ENCODE data around the gene BCR. TPM values are rescaled to one million over a fixed set of nuclear protein-coding genes. Genes with fewer than 3 reads are reported as not detected.
"Not testable (repeated sequence)": the region's sequence is repeated elsewhere in the genome, so short reads cannot be mapped to it uniquely, and the experiment has no call there.

The BCR gene
- total RNA-seq, 2 experiments from 2014 or later: 30.4 to 32.0 TPM

DNA sequence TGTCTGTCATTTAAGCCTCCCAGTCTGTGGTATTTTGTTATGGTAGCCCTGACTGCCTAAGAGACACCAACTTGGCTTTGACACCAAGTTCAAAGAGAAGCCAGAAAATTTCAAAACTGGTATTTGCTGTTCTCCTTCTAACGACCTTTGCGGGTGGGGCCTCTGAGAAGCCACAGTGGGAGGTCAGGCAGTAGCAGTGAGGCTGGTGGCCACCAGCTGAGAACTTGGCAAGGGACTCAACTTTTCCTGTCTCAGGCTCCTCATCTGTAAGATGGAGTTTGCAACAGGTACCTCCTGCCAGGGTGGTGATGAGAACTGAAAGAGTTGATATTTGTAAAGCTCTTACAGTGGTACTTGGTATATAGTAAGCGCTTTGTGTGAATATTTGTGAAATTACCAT is 183.4 kb downstream of the BCR start:
- Mint-ChIP-seq H3K36me3 (ENCODE audit: low read depth) (no peaks in the 10 kb centered on the region), H3K4me3 (no peak overlapping the region), H3K4me1 (ENCODE audit: low read depth) (no peaks in the 10 kb centered on the region), H3K9me3 (no peaks in the 10 kb centered on the region), H3K27ac (no peak overlapping the region), H3K27me3 (peaks cover 2% of the 10 kb centered on the region)
- TF ChIP-seq, protein P1, sequence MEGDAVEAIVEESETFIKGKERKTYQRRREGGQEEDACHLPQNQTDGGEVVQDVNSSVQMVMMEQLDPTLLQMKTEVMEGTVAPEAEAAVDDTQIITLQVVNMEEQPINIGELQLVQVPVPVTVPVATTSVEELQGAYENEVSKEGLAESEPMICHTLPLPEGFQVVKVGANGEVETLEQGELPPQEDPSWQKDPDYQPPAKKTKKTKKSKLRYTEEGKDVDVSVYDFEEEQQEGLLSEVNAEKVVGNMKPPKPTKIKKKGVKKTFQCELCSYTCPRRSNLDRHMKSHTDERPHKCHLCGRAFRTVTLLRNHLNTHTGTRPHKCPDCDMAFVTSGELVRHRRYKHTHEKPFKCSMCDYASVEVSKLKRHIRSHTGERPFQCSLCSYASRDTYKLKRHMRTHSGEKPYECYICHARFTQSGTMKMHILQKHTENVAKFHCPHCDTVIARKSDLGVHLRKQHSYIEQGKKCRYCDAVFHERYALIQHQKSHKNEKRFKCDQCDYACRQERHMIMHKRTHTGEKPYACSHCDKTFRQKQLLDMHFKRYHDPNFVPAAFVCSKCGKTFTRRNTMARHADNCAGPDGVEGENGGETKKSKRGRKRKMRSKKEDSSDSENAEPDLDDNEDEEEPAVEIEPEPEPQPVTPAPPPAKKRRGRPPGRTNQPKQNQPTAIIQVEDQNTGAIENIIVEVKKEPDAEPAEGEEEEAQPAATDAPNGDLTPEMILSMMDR (IDR thresholded peaks at IDR 0.05): no peak
- CTCF ChIA-PET: interaction anchor here (0.7 to 4.2 kb wide), 2 partner anchors 7 to 22 kb away, joined by 3 to 13 read pairs; no protein-coding TSS in a partner anchor
- DNase-seq (no peak), ATAC-seq (no peak)
- intact Hi-C loops (cut with micrococcal nuclease): no loop called here
- POLR2A ChIA-PET: no interaction called here

DNA sequence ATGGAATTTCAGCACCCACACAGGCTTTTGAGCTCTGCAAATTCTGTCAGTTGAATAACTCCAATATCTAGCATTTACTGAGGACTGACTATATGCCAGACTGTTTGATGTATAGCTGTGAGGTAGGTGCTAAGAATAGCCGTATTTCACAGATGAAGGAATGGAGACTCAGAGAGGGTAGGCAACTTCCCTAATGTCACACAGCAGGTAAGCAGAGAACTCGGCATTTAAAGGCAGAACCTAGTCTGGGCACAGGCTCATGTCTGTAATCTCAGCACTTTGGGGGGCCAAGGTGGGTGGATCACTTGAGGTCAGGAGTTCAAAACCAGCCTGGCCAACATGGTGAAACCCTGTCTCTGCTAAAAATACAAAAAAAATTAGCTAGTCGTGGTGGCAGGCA is 184.1 kb downstream of the BCR start:
- ATAC-seq (no peak), DNase-seq (no peak)
- no peaks in the 10 kb centered on the region for H3K9me3 Mint-ChIP-seq
- no peaks in the 10 kb centered on the region for H3K4me1 Mint-ChIP-seq (ENCODE audit: low read depth)
- intact Hi-C loops (cut with micrococcal nuclease): no loop called here
- no peak overlapping the region for H3K27ac Mint-ChIP-seq
- CTCF ChIA-PET: interaction anchor here (3.0 to 4.2 kb wide), 2 partner anchors 11 to 21 kb away, joined by 13 read pairs; no protein-coding TSS in a partner anchor
- H3K36me3 Mint-ChIP-seq (ENCODE audit: low read depth): no peaks in the 10 kb centered on the region
- TF ChIP-seq, protein P1 (IDR thresholded peaks at IDR 0.05): no peak
- H3K27me3 Mint-ChIP-seq: peaks cover 4% of the 10 kb centered on the region
- H3K4me3 Mint-ChIP-seq: no peak overlapping the region
- POLR2A ChIA-PET: interaction anchor here (0.6 kb wide), 1 partner anchor 169 kb away, joined by 3 read pairs; no protein-coding TSS in a partner anchor

DNA sequence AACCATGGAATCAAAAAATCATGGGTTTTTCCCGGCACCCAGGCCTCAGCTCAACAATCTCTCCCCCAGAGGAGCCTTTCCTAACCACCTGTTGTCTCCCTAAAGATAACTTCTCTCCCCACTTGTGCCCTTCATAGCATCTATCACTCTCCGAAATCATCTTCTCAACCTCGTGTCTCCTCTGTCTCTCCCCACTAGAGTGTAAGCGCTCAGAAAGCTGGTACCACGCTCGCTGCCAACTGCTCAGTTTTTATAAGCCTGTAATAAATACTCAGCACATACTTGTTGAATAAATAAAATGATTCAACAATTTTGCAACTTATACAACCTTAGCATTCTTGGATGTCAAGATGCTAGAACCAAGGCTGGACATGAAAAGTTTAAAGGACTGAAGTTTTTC is 185.2 kb downstream of the BCR start:
- TF ChIP-seq, protein P1 (IDR thresholded peaks at IDR 0.05): no peak
- Mint-ChIP-seq H3K4me3 (no peak overlapping the region), H3K9me3 (no peaks in the 10 kb centered on the region), H3K4me1 (ENCODE audit: low read depth) (no peaks in the 10 kb centered on the region), H3K27ac (no peak overlapping the region), H3K27me3 (peaks cover 5% of the 10 kb centered on the region), H3K36me3 (ENCODE audit: low read depth) (no peaks in the 10 kb centered on the region)
- CTCF ChIA-PET: interaction anchor here (3.0 to 4.2 kb wide), 2 partner anchors 10 to 20 kb away, joined by 13 read pairs; no protein-coding TSS in a partner anchor
- intact Hi-C loops (cut with micrococcal nuclease): no loop called here
- ATAC-seq (no peak), DNase-seq (no peak)
- POLR2A ChIA-PET: interaction anchor here (0.6 kb wide), 1 partner anchor 37 kb away, joined by 3 read pairs; no protein-coding TSS in a partner anchor

DNA sequence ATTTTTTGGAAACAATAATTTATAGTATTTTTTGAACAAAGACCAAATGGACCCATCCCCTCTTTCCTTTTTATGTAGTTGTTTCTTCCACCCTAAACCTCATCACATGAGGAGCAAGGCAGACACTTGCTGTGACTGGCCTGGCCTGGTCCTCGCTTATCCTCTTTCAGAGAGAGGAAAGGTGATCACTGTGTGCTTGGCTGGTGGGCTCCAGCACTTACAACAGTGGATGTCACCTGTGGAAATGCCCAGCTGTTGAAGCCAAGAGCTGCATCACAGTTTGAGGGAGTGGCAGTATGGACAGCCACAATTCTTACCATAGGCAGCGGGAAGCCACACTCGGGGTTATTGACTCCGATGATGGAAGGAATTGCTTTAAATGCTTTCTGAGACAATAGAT is 185.7 kb downstream of the BCR start:
- no peaks in the 10 kb centered on the region for H3K4me1 Mint-ChIP-seq (ENCODE audit: low read depth)
- H3K4me3 Mint-ChIP-seq: no peak overlapping the region
- ChIA-PET CTCF (interaction anchor here (3.0 to 4.2 kb wide), 2 partner anchors 10 to 20 kb away, joined by 13 read pairs; no protein-coding TSS in a partner anchor), POLR2A (no interaction called here)
- ATAC-seq (no peak), DNase-seq (no peak)
- no peak overlapping the region for H3K27ac Mint-ChIP-seq
- H3K36me3 Mint-ChIP-seq (ENCODE audit: low read depth): no peaks in the 10 kb centered on the region
- peaks cover 5% of the 10 kb centered on the region for H3K27me3 Mint-ChIP-seq
- TF ChIP-seq, protein P1 (IDR thresholded peaks at IDR 0.05): no peak
- H3K9me3 Mint-ChIP-seq: no peaks in the 10 kb centered on the region
- intact Hi-C loops (cut with micrococcal nuclease): no loop called here

DNA sequence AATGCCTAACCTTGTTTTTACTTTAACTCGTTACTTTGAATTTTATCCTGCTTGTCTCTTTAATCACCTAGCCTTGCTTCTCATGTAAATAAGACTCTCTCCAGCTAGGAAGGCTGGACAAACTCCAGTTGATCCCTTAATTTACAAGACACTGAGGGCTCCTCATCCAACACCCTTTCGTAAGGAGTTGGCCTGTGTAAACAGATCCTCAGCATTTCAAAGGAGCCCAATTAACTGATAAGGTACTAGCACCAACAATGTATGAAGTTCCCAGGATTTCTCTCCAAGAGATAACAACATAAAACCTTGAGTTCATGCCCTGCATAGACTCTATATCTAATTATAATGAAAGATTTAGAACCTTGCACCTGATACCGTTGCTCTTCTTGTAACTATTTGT is 186.9 kb downstream of the BCR start:
- H3K27me3 Mint-ChIP-seq; H3K4me3 Mint-ChIP-seq; DNase-seq; H3K4me1 Mint-ChIP-seq (ENCODE audit: low read depth); H3K36me3 Mint-ChIP-seq (ENCODE audit: low read depth); H3K9me3 Mint-ChIP-seq; ATAC-seq; H3K27ac Mint-ChIP-seq; intact Hi-C loops (cut with micrococcal nuclease); POLR2A ChIA-PET: not testable (repeated sequence)
- CTCF ChIA-PET: interaction anchor here (3.0 to 4.2 kb wide), 2 partner anchors 8 to 19 kb away, joined by 13 read pairs; no protein-coding TSS in a partner anchor

Other genes starting within 250 kb of the BCR start
- gene GNAZ, start 110.0 kb upstream of the BCR start, total RNA-seq: under 1 TPM; 0.50 to 0.56 TPM
- not detected for gene RSPH14, start 38.5 kb upstream of the BCR start, total RNA-seq
- gene RAB36, start 35.0 kb upstream of the BCR start, total RNA-seq: under 1 TPM; 0.20 to 0.22 TPM

All from activated CD8-positive, alpha-beta T cell treated with anti-CD3 and anti-CD28 coated beads for 36 hours (primary cell).